SK-N-MC (cell line): Measurements from ENCODE around the gene INTU.

ENCODE experiments used
- EZH2 ChIP-seq: fragments of 200-600 bp; sonication (generic); IDR thresholded peaks from one replicate; pipeline ENCODE4 v1.6.1; 2017; ENCODE audit warnings: antibody characterized with exemption
- FOXP2 ChIP-seq: optimal IDR thresholded peaks from 2 replicates; pipeline ENCODE3; 2011; ENCODE audit warnings: mild to moderate bottlenecking, moderate library complexity; ENCODE audit not compliant: insufficient read depth; ENCODE audit errors: extremely low read length, control extremely low read depth
- POLR2AphosphoS5 ChIP-seq: IDR thresholded peaks from 2 replicates; pipeline ENCODE4 v1.6.1; 2012; ENCODE audit warnings: mild to moderate bottlenecking, low read depth, low read length, borderline replicate concordance

DNA sequence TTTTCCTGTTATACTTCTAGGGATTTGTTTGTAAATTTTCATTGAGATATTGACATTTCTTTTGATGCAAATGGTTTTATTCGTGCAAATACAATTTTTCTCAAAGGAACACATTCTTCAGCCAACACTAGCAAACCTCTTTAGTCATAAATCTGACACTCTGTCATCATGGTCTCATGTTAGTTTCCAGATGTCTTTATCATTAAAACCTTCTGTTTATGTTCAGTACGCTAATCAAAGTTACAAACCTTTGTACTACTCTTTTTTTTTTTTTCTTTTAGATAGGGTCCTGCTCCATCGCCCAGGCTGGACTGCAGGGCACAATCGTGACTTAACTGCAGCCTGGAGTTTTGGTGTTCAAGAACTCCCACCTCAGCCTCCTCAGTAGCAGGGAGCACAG, 104.5 kb downstream of the INTU start:
- TF ChIP-seq POLR2AphosphoS5 = no peak
- TF ChIP-seq EZH2 = no peak
- TF ChIP-seq FOXP2 = no peak
